Umbilical cord (tissue), 2 donors: Measurements from ENCODE around the gene CYP2C18. TPM values are rescaled to one million over a fixed set of nuclear protein-coding genes. Genes with fewer than 3 reads are reported as not detected.
"Not testable (repeated sequence)": the region's sequence is repeated elsewhere in the genome, so short reads cannot be mapped to it uniquely, and the experiment has no call there.

ENCODE experiments used
- DNase-seq: peaks from one replicate; pipeline ENCODE4 v3.0.0-alpha.2; 2015; ENCODE audit warnings: low spot score
- total RNA-seq: library from RNA; depleted of rRNA; stranded (reverse); fragments of >200 nt; gene quantifications from one replicate; pipeline ENCODE4 v1.2.3, GENCODE V29; 2014; ENCODE audit warnings: low replicate concordance; ENCODE audit not compliant: insufficient read depth

The CYP2C18 gene
- total RNA-seq, 1 donor from 2014 or later = 1.9 TPM

- no peak for DNase-seq
Observed at GRCh38 chr10:94747137-94747536, 63.6 kb downstream of the CYP2C18 start.

DNA sequence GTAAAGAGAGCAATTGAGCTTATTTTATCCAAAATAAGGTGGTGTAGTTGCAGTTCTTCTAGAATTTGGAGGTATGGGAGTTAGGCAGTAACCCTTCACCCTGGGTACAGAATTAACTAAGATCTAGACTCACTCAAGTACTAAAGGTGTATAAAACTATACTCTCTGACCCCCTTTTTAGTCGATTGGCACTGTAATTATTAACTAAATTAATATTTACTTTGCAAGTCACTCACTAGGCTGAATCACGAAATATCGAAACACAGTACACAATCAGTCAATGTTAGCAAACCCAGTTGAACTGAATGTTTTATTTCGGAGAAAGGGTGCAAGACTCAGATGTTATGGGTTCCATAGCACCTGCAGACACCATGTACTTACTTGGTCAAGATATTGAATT lies 64.3 kb downstream of the CYP2C18 start:
- DNase-seq = no peak

- no peak for DNase-seq
Observed at GRCh38 chr10:94757916-94758315, 74.4 kb downstream of the CYP2C18 start.

DNA sequence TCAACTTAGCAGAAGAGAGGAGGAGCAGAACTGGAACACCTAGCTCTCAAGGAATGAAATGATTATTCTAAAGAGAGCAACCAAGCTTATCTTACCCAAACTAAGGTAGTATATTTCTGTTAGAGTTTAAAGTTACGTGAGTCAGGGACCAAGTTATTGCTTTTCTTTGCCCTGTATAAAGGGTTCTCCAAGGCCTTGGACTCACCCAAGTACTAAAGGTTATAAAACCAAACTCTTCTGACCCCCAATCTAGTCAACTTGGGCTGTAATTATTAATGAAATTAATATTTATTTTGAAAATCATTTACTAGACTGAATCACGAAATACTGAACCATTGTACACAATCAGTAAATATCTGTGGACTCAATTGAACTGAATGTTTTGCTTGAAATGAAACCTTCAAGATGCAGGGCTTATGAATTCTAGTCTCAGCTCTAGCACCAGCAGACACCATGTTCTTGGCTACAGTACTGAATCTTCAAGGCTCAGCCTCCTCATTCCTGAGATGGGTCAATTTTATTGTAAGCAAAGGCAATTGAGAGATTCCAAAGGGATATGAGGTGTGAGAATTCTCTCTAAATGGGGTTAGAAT lies 77.2 kb downstream of the CYP2C18 start:
- DNase-seq = no peak

- no peak for DNase-seq
Observed at GRCh38 chr10:94762393-94762792, 78.9 kb downstream of the CYP2C18 start, which contains the start of gene CYP2C19. CYP2C19 (plus strand) TSS chr10:94762681; CDS start chr10:94762706, 25 bp downstream.

GRCh38 chr10:94775425-94775824 lies 91.9 kb downstream of the CYP2C18 start:
- not testable (repeated sequence) for DNase-seq

GRCh38 chr10:94777886-94778458 lies 94.4 kb downstream of the CYP2C18 start:
- DNase-seq = no peak

GRCh38 chr10:94780844-94781243 lies 97.3 kb downstream of the CYP2C18 start:
- no peak for DNase-seq

DNA sequence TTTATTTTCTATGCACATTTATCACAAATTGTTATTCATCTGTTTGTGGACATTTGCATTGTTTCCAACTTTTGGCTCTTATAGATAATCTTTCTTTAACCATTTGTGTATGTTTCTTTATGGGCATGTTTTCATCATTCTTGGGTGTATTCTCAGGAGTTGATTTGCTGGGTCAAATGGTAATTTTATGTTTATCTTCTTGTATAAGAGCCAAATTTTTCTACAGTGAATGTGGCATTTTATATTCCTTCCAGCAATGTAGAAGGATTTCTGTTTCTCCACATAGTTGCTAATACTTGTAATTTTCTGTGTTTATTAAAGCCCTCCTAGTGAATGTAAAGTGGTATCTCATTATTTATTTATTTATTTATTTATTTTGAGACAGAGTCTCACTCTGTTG lies 100.7 kb downstream of the CYP2C18 start:
- DNase-seq = no peak

- DNase-seq = no peak
Observed at GRCh38 chr10:94785211-94785610, 101.7 kb downstream of the CYP2C18 start.

Other genes with a start within 250 kb of the CYP2C18 start
- gene HELLS, start 137.9 kb upstream of the CYP2C18 start, total RNA-seq = 14.7 TPM
- 6.3 TPM for gene CYP2C19, start 79.0 kb downstream of the CYP2C18 start, total RNA-seq